Measurements from ENCODE around the gene MKKS. TPM values are rescaled to one million over a fixed set of nuclear protein-coding genes. Genes with fewer than 3 reads are reported as not detected.

Gene MKKS
- total RNA-seq, 1 experiment from 2014 or later: 19.9 TPM

GRCh38 chr20:10468340-10468845, 34.4 kb upstream of the MKKS start:
- ChIA-PET CTCF (interaction anchor here (1.6 kb wide), 1 partner anchor 68 kb away, joined by 6 read pairs; no protein-coding TSS in a partner anchor), RAD21 (ENCODE audit: low non-redundant PET in 1 of 2, low total read pairs in 2 of 2, uncharacterized antibody in 2 of 2, unreplicated experiment in 2 of 2) (interaction anchor here in 1 of 2 experiments (0.8 kb wide), 1 partner anchor 33 kb away, joined by 3 read pairs; the partner anchor contains the start of gene SLX4IP), POLR2A (no interaction called here)
- no peaks in the 10 kb centered on the region for H3K36me3 ChIP-seq (ENCODE audit: control insufficient read depth in 1 of 2, insufficient read depth in 2 of 2, low read length in 2 of 2)
- peaks cover 4% of the 10 kb centered on the region; the same call in 1 of the 2 replicates for H3K79me2 ChIP-seq (ENCODE audit: insufficient read depth, low read length)
- H3K9me3 ChIP-seq (ENCODE audit: control insufficient read depth in 1 of 2, insufficient read depth in 1 of 2, low read depth in 1 of 2, low read length in 2 of 2): no peaks in the 10 kb centered on the region
- no TSS peak for BruUV-seq (replicated peaks)
- peak overlapping the region; percentile 49 for H3K4me2 ChIP-seq (ENCODE audit: low read length)
- H3K4me1 ChIP-seq (ENCODE audit: control insufficient read depth in 1 of 2, insufficient read depth in 2 of 2, low read length in 2 of 2): peaks cover 35 to 38% of the 10 kb centered on the region in 2 experiments
- peak overlapping the region; percentile 48 for H3K27ac ChIP-seq (ENCODE audit: low read depth, low read length)
- no peak for DNase-seq (ENCODE audit: low read depth, low spot score)
- no peak overlapping the region for H2AFZ ChIP-seq (ENCODE audit: low read depth, low read length, poor library complexity, severe bottlenecking)
- no peak for TF ChIP-seq CEBPB (IDR thresholded peaks at IDR 0.05; ENCODE audit: low read depth)
- TF ChIP-seq JUND (IDR thresholded peaks at IDR 0.05): peak; percentile 34; the same call in 1 of the 2 replicates
- peak; percentile 52; the same call in 1 of the 2 replicates for TF ChIP-seq FOSL1 (IDR thresholded peaks at IDR 0.05; ENCODE audit: low read depth)
- peak; percentile 38; the same call in 1 of the 2 replicates for TF ChIP-seq SP1 (IDR thresholded peaks at IDR 0.05; ENCODE audit: low read depth)
- peak; percentile 58 for ATAC-seq
- no peak overlapping the region for H3K9ac ChIP-seq (ENCODE audit: low read length)
- H3K27me3 ChIP-seq (ENCODE audit: insufficient read depth, low read length): no peaks in the 10 kb centered on the region
- intact Hi-C loops (cut with micrococcal nuclease): loop anchor here (2.0 to 10.0 kb wide), 2 partner anchors 72 to 806 kb away; no protein-coding TSS in a partner anchor
- no peaks in the 10 kb centered on the region for H4K20me1 ChIP-seq (ENCODE audit: insufficient read depth)
- peak overlapping the region in 1 of 2 experiments; percentile 5; a peak in 1 of 4 replicates for H3K4me3 ChIP-seq (replicated peaks in 1 of 2; ENCODE audit: low read depth in 1 of 2, low read length in 2 of 2)
- H3K9me2 ChIP-seq (ENCODE audit: insufficient read depth): no peaks in the 10 kb centered on the region

- RAD21 ChIA-PET (ENCODE audit: low non-redundant PET in 1 of 2, low total read pairs in 2 of 2, uncharacterized antibody in 2 of 2, unreplicated experiment in 2 of 2): interaction anchor here in 1 of 2 experiments (0.8 kb wide), 1 partner anchor 33 kb away, joined by 3 read pairs; the partner anchor contains the start of gene SLX4IP
- H3K4me2 ChIP-seq (ENCODE audit: low read length): peak overlapping the region; percentile 49
- ATAC-seq: peak; percentile 37
- CTCF ChIA-PET: interaction anchor here (0.8 to 1.6 kb wide), 2 partner anchors 8 to 69 kb away, joined by 3 to 6 read pairs; no protein-coding TSS in a partner anchor
- no peak overlapping the region for H2AFZ ChIP-seq (ENCODE audit: low read depth, low read length, poor library complexity, severe bottlenecking)
- no peak overlapping the region for H3K9ac ChIP-seq (ENCODE audit: low read length)
- POLR2A ChIA-PET: no interaction called here
- no TSS peak for BruUV-seq (replicated peaks)
- H3K9me2 ChIP-seq (ENCODE audit: insufficient read depth): no peaks in the 10 kb centered on the region
- no peaks in the 10 kb centered on the region for H4K20me1 ChIP-seq (ENCODE audit: insufficient read depth)
- H3K9me3 ChIP-seq (ENCODE audit: control insufficient read depth in 1 of 2, insufficient read depth in 1 of 2, low read depth in 1 of 2, low read length in 2 of 2): no peaks in the 10 kb centered on the region
- intact Hi-C loops (cut with micrococcal nuclease): loop anchor here (2.0 to 10.0 kb wide), 2 partner anchors 73 to 807 kb away; no protein-coding TSS in a partner anchor
- TF ChIP-seq EZH2 (IDR thresholded peaks at IDR 0.05): no peak
- no peak for TF ChIP-seq FOSL1 (IDR thresholded peaks at IDR 0.05; ENCODE audit: low read depth)
- DNase-seq (ENCODE audit: low read depth, low spot score): no peak
- H3K4me3 ChIP-seq (replicated peaks in 1 of 2; ENCODE audit: low read depth in 1 of 2, low read length in 2 of 2): no peak overlapping the region; a peak in 1 of 4 replicates
- H3K79me2 ChIP-seq (ENCODE audit: insufficient read depth, low read length): peaks cover 4% of the 10 kb centered on the region; the same call in 1 of the 2 replicates
- H3K36me3 ChIP-seq (ENCODE audit: control insufficient read depth in 1 of 2, insufficient read depth in 2 of 2, low read length in 2 of 2): 0 out of 4 replicates have a peak, but pooled peaks cover 0 to 1% of the 10 kb centered on the region in 2 experiments
- peak overlapping the region; percentile 48 for H3K27ac ChIP-seq (ENCODE audit: low read depth, low read length)
- no peaks in the 10 kb centered on the region for H3K27me3 ChIP-seq (ENCODE audit: insufficient read depth, low read length)
- H3K4me1 ChIP-seq (ENCODE audit: control insufficient read depth in 1 of 2, insufficient read depth in 2 of 2, low read length in 2 of 2): peaks cover 29 to 34% of the 10 kb centered on the region in 2 experiments
These were observed 33.8 kb upstream of the MKKS start for GRCh38 chr20:10467681-10468339.

Measured in HCT116 (cell line).